H1 (cell line): ENCODE results near the gene ATP1A3. TPM values are rescaled to one million over a fixed set of nuclear protein-coding genes. Genes with fewer than 3 reads are reported as not detected.

Experiments used
- CTCF ChIA-PET: fragments of 300-600 bp; sonication (Branson Sonifier 250); formaldehyde crosslinking; loops from one replicate; lab custom pipeline; 2021; ENCODE audit not compliant: partially characterized antibody; lab: Charles Lee
- POLR2A ChIA-PET: fragments of 300-600 bp; sonication (Branson Sonifier 250); formaldehyde crosslinking; loops from one replicate; lab custom pipeline; 2021; ENCODE audit warnings: inconsistent platforms; ENCODE audit not compliant: partially characterized antibody; lab: Charles Lee
- DNase-seq, 2 experiments: peaks; one replicate each; pipeline versions ENCODE4 v3.0.0 to v3.0.0-alpha.2; 2010 to 2022; ENCODE audit warnings: low spot score in 2 of 2, low read depth in 1 of 2, mixed read lengths in 1 of 2
- FAIRE-seq: peaks from 2 replicates; lab custom pipeline; 2011; peaks lifted over from hg19 to GRCh38; lab: Jason Lieb, UNC
- H2AFZ ChIP-seq: 2 replicates; pipeline ENCODE4 v1.8.1; 2012; ENCODE audit warnings: low read length, inconsistent platforms
- H2AK5ac ChIP-seq: 2 replicates; pipeline ENCODE4 v1.6.1; 2013; ENCODE audit warnings: low read depth, low read length
- H2BK120ac ChIP-seq: replicated peaks from 2 replicates; pipeline ENCODE3; 2013; ENCODE audit warnings: low read depth, low read length, inconsistent platforms
- H2BK12ac ChIP-seq: 2 replicates; pipeline ENCODE4 v1.6.1; 2013; ENCODE audit warnings: low read depth, low read length
- H2BK15ac ChIP-seq: 2 replicates; pipeline ENCODE4 v1.6.1; 2013; ENCODE audit warnings: low read length
- H2BK20ac ChIP-seq: 2 replicates; pipeline ENCODE4 v1.6.1; 2013; ENCODE audit warnings: low read length
- H2BK5ac ChIP-seq: 2 replicates; pipeline ENCODE4 v1.6.1; 2013; ENCODE audit warnings: low read depth, low read length
- H3K14ac ChIP-seq: 2 replicates; pipeline ENCODE4 v1.6.1; 2013; ENCODE audit warnings: inconsistent platforms; ENCODE audit not compliant: insufficient read length
- H3K18ac ChIP-seq: 2 replicates; pipeline ENCODE4 v1.6.1; 2013; ENCODE audit warnings: low read length; ENCODE audit errors: extremely low read depth
- H3K23ac ChIP-seq: 2 replicates; pipeline ENCODE4 v1.6.1; 2013; ENCODE audit warnings: inconsistent platforms; ENCODE audit not compliant: insufficient read length
- H3K23me2 ChIP-seq: 2 replicates; pipeline ENCODE4 v1.6.1; 2013; ENCODE audit warnings: low read depth, low read length
- H3K27ac ChIP-seq: 2 replicates; pipeline ENCODE4 v1.6.1; 2011; ENCODE audit warnings: low read depth, low read length, inconsistent platforms
- H3K27me3 ChIP-seq, 4 experiments: replicated peaks in 1 of 4; 1 replicate in 1 of 4; 2 replicates in 3 of 4; pipeline versions ENCODE4 v1.6.1 to v1.8.1; 2011 to 2013; ENCODE audit warnings: low read length in 3 of 4, mild to moderate bottlenecking in 3 of 4, inconsistent platforms in 2 of 4, mixed read lengths in 2 of 4, moderate library complexity in 1 of 4; ENCODE audit not compliant: control insufficient read depth in 3 of 4, insufficient read depth in 3 of 4; ENCODE audit errors: extremely low read depth in 1 of 4
- H3K36me3 ChIP-seq, 4 experiments: 2 replicates each; pipeline versions ENCODE4 v1.6.1 to v1.8.1; 2011 to 2013; ENCODE audit warnings: mild to moderate bottlenecking in 4 of 4, low read length in 3 of 4, moderate library complexity in 2 of 4, control low read depth in 1 of 4, inconsistent platforms in 1 of 4; ENCODE audit not compliant: insufficient read depth in 4 of 4, control insufficient read depth in 2 of 4
- H3K4ac ChIP-seq: replicated peaks from 2 replicates; pipeline ENCODE3; 2013; ENCODE audit warnings: low read length, low read depth, mixed read lengths, inconsistent platforms; ENCODE audit not compliant: insufficient read length
- H3K4me1 ChIP-seq, 4 experiments: replicated peaks in 1 of 4; 1 replicate in 1 of 4; 2 replicates in 3 of 4; pipeline versions ENCODE4 v1.6.1 to v1.8.1; 2011 to 2013; ENCODE audit warnings: low read length in 3 of 4, inconsistent platforms in 2 of 4, mixed read lengths in 1 of 4; ENCODE audit not compliant: insufficient read depth in 4 of 4, control insufficient read depth in 3 of 4
- H3K4me2 ChIP-seq, 2 experiments: 2 replicates each; pipeline versions ENCODE4 v1.6.1 to v1.8.1; 2011 to 2013; ENCODE audit warnings: low read depth in 2 of 2, low read length in 2 of 2, control low read depth in 1 of 2, inconsistent platforms in 1 of 2, mild to moderate bottlenecking in 1 of 2; ENCODE audit not compliant: insufficient read depth in 1 of 2
- H3K4me3 ChIP-seq, 4 experiments: fragments of 200-600, 300-600 bp in 1 of 4; sonication (generic), shearing (Covaris generic), sonication (Bioruptor Twin) in 1 of 4; 2 replicates each; pipeline versions ENCODE4 v1.5.1 to v1.8.1; 2011 to 2016; ENCODE audit warnings: low read length in 4 of 4, low read depth in 3 of 4, control low read depth in 2 of 4, inconsistent platforms in 2 of 4, mild to moderate bottlenecking in 2 of 4, mixed read lengths in 1 of 4, moderate library complexity in 1 of 4; ENCODE audit not compliant: insufficient read depth in 2 of 4; ENCODE audit errors: extremely low read depth in 1 of 4
- H3K56ac ChIP-seq: replicated peaks from 2 replicates; pipeline ENCODE3; 2013; ENCODE audit warnings: low read depth, mild to moderate bottlenecking, mixed read lengths, low read length, inconsistent platforms; ENCODE audit not compliant: insufficient read length
- H3K79me1 ChIP-seq: 2 replicates; pipeline ENCODE4 v1.6.1; 2013; ENCODE audit warnings: low read depth, low read length, control low read depth
- H3K79me2 ChIP-seq, 2 experiments: 2 replicates each; pipeline versions ENCODE4 v1.6.1 to v1.8.1; 2012 to 2013; ENCODE audit warnings: low read length in 2 of 2, mild to moderate bottlenecking in 2 of 2, inconsistent platforms in 1 of 2; ENCODE audit not compliant: insufficient read depth in 2 of 2, control insufficient read depth in 1 of 2
- H3K9ac ChIP-seq, 4 experiments: replicated peaks in 1 of 4; 1 replicate in 1 of 4; 2 replicates in 3 of 4; pipeline versions ENCODE4 v1.6.1 to v1.8.1; 2011 to 2013; ENCODE audit warnings: low read depth in 3 of 4, low read length in 3 of 4, control low read depth in 2 of 4, mild to moderate bottlenecking in 2 of 4, moderate library complexity in 2 of 4, inconsistent platforms in 1 of 4; ENCODE audit errors: extremely low read depth in 1 of 4
- H3K9me3 ChIP-seq, 2 experiments: 2 replicates each; pipeline versions ENCODE4 v1.6.1 to v1.8.1; 2012 to 2013; ENCODE audit warnings: mild to moderate bottlenecking in 2 of 2, moderate library complexity in 2 of 2, control low read depth in 1 of 2, inconsistent platforms in 1 of 2, low read depth in 1 of 2, low read length in 1 of 2, mixed read lengths in 1 of 2; ENCODE audit not compliant: insufficient read depth in 2 of 2
- H4K20me1 ChIP-seq, 2 experiments: replicated peaks in 1 of 2; 2 replicates each; pipeline versions ENCODE3 to v1.8.1; 2011 to 2013; ENCODE audit warnings: inconsistent platforms in 2 of 2, low read length in 2 of 2, mild to moderate bottlenecking in 1 of 2; ENCODE audit not compliant: insufficient read depth in 2 of 2, control insufficient read depth in 1 of 2
- H4K5ac ChIP-seq: 2 replicates; pipeline ENCODE4 v1.6.1; 2013; ENCODE audit warnings: low read length, low read depth, mixed read lengths, inconsistent platforms; ENCODE audit not compliant: insufficient read length
- H4K8ac ChIP-seq: 2 replicates; pipeline ENCODE4 v1.8.0; 2013; ENCODE audit warnings: mild to moderate bottlenecking, moderate library complexity, low read length, inconsistent platforms; ENCODE audit not compliant: insufficient read depth; ENCODE audit errors: extremely low read depth
- H4K91ac ChIP-seq: replicated peaks from 2 replicates; pipeline ENCODE3; 2013; ENCODE audit warnings: low read length, mixed read lengths, inconsistent platforms; ENCODE audit not compliant: insufficient read length
- BCL11A ChIP-seq, 2 experiments: IDR thresholded peaks; one replicate each; pipeline ENCODE4 v1.6.1; 2011; ENCODE audit warnings: low read depth in 2 of 2, low read length in 2 of 2, mild to moderate bottlenecking in 2 of 2
- FOSL1 ChIP-seq: IDR thresholded peaks from 2 replicates; pipeline ENCODE4 v1.6.1; 2011; ENCODE audit warnings: mild to moderate bottlenecking, low read depth, low read length, moderate library complexity; ENCODE audit not compliant: insufficient read depth
- GABPA ChIP-seq: IDR thresholded peaks from 2 replicates; pipeline ENCODE4 v1.6.1; 2011; ENCODE audit warnings: mild to moderate bottlenecking, low read length, moderate library complexity, borderline replicate concordance; ENCODE audit not compliant: insufficient read depth
- MAX ChIP-seq: IDR thresholded peaks from 2 replicates; pipeline ENCODE4 v1.6.1; 2012; ENCODE audit warnings: inconsistent platforms
- PHF8 ChIP-seq: fragments of 200-600 bp; sonication (generic); conservative IDR thresholded peaks from 2 replicates; pipeline ENCODE4 v1.7.1; 2012; ENCODE audit warnings: low read depth, mild to moderate bottlenecking, inconsistent platforms, low read length, moderate library complexity
- POLR2AphosphoS5 ChIP-seq: IDR thresholded peaks from 2 replicates; pipeline ENCODE4 v1.6.1; 2011; ENCODE audit warnings: low read depth, low read length
- SIN3A ChIP-seq, 2 experiments: IDR thresholded peaks in 1 of 2; conservative IDR thresholded peaks in 1 of 2; 2 replicates each; pipeline ENCODE4 v1.6.1; 2011 to 2012; ENCODE audit warnings: low read length in 2 of 2, improper control_type of control experiment in 1 of 2, low read depth in 1 of 2, mild to moderate bottlenecking in 1 of 2
- SP2 ChIP-seq: IDR thresholded peaks from 2 replicates; pipeline ENCODE4 v1.6.1; 2012; ENCODE audit warnings: mild to moderate bottlenecking, low read length, inconsistent platforms
- TAF7 ChIP-seq: optimal IDR thresholded peaks from 2 replicates; pipeline ENCODE3; 2011; ENCODE audit warnings: low read depth, mild to moderate bottlenecking, inconsistent platforms, low read length, moderate library complexity, borderline replicate concordance
- ZNF274 ChIP-seq: IDR thresholded peaks from 2 replicates; pipeline ENCODE4 v1.7.0; 2012; ENCODE audit warnings: low read length, borderline replicate concordance; ENCODE audit errors: extremely low read depth
- WGBS, 2 experiments: shearing (Covaris generic) in 1 of 2; methylation state at CpG; one replicate each; pipeline versions ENCODE4 v1.1.6 to v1.1.7; 2013 to 2015; ENCODE audit warnings: low lambda C conversion rate in 2 of 2, mixed read lengths in 2 of 2, inconsistent platforms in 1 of 2, low coverage in 1 of 2, missing lambda C conversion rate in 1 of 2; ENCODE audit not compliant: insufficient replicate concordance in 2 of 2, insufficient coverage in 1 of 2, insufficient read length in 1 of 2; ENCODE audit errors: extremely low coverage in 1 of 2, missing lambda C conversion rate in 1 of 2; 5-methylcytosine and 5-hydroxymethylcytosine counted together
- polyA plus RNA-seq, 7 experiments: library from polyadenylated mRNA; depleted of rRNA in 3 of 7; stranded (reverse) in 5 of 7; unstranded in 2 of 7; fragments of >200 nt in 5 of 7; fragments of 200-250 nt in 2 of 7; gene quantifications; 1 replicate in 5 of 7; 2 replicates in 1 of 7; 4 replicates in 1 of 7; pipeline versions ENCODE4 v1.2.1 to v1.2.3, GENCODE V29; 2011 to 2013; ENCODE audit warnings: missing spikeins in 2 of 7, mixed read lengths in 2 of 7
- total RNA-seq: library from RNA; stranded (reverse); fragmentation: NEBNext Ultra II Directional; extraction: Animal tissue kit (Norgen Biotek cat#: 25700); gene quantifications from 2 replicates; pipeline ENCODE4 v1.2.1, GENCODE V29; 2021
- TF ChIP-seq, protein P1 (sequence below): IDR thresholded peaks from 2 replicates; pipeline ENCODE4 v1.6.1; 2011; ENCODE audit warnings: low read length, improper control_type of control experiment

Gene ATP1A3
- total and polyA plus RNA-seq, 2 of the 8 experiments (the other 6 are each of a cell fraction or from before 2014, with no cell fraction given), result 11.1 to 41.2 TPM

GRCh38 chr19:41965106-41965505 is 28.9 kb downstream of the ATP1A3 start:
- no peaks in the 10 kb centered on the region for H3K79me1 ChIP-seq
- no peak overlapping the region for H2BK12ac ChIP-seq
- H4K91ac ChIP-seq, result no peak overlapping the region
- no peak overlapping the region for H3K14ac ChIP-seq
- no peaks in the 10 kb centered on the region for H4K20me1 ChIP-seq
- no peak overlapping the region for H3K27ac ChIP-seq
- no peak overlapping the region for H2BK20ac ChIP-seq
- no peaks in the 10 kb centered on the region for H3K79me2 ChIP-seq
- POLR2A ChIA-PET, result interaction anchor here (1.0 to 2.4 kb wide), 3 partner anchors 46 to 102 kb away, joined by 3 to 6 read pairs (median 3); no protein-coding TSS in a partner anchor
- no peak overlapping the region for H2BK15ac ChIP-seq
- no peak overlapping the region for H3K18ac ChIP-seq
- FAIRE-seq (no peak), DNase-seq (no peak)
- H3K23ac ChIP-seq, result no peak overlapping the region
- H3K4me1 ChIP-seq, result no peaks in the 10 kb centered on the region
- H2BK5ac ChIP-seq, result no peak overlapping the region
- H4K8ac ChIP-seq, result no peak overlapping the region
- no peaks in the 10 kb centered on the region for H3K23me2 ChIP-seq
- WGBS, 2 experiments, result 91% methylated on average over 5 of the region's 5 CpGs; no CpG with 5 or more reads in 1 of the 2 experiments
- no peak overlapping the region for H4K5ac ChIP-seq
- no peak overlapping the region for H2AK5ac ChIP-seq
- H3K9me3 ChIP-seq, result no peaks in the 10 kb centered on the region
- H3K4ac ChIP-seq, result no peak overlapping the region
- peaks cover 0 to 4% (median 0%) of the 10 kb centered on the region in 4 experiments; a peak in 2 of 8 replicates for H3K36me3 ChIP-seq
- H2BK120ac ChIP-seq, result no peak overlapping the region
- H2AFZ ChIP-seq, result no peak overlapping the region
- TF ChIP-seq SP2 (no peak), TAF7 (no peak), POLR2AphosphoS5 (no peak), SIN3A (conservative IDR thresholded peaks at IDR 0.05 in 1 of 2, IDR thresholded peaks at IDR 0.05 in 1 of 2; ENCODE audit: low read depth in 1 of 2, low read length in 2 of 2) (no peak), ZNF274 (no peak), GABPA (no peak), PHF8 (no peak), FOSL1 (no peak), BCL11A (IDR thresholded peaks at IDR 0.05; ENCODE audit: low read depth in 2 of 2, low read length in 2 of 2) (no peak), MAX (no peak)
- TF ChIP-seq, protein P1, sequence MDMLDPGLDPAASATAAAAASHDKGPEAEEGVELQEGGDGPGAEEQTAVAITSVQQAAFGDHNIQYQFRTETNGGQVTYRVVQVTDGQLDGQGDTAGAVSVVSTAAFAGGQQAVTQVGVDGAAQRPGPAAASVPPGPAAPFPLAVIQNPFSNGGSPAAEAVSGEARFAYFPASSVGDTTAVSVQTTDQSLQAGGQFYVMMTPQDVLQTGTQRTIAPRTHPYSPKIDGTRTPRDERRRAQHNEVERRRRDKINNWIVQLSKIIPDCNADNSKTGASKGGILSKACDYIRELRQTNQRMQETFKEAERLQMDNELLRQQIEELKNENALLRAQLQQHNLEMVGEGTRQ, result no peak
- CTCF ChIA-PET, result interaction anchor here (0.6 to 1.6 kb wide), 6 partner anchors 40 to 1432 kb away, joined by 3 to 5 read pairs (median 3); no protein-coding TSS in a partner anchor
- no peak overlapping the region for H3K9ac ChIP-seq
- H3K4me2 ChIP-seq, result no peak overlapping the region
- no peak overlapping the region for H3K4me3 ChIP-seq
- H3K56ac ChIP-seq, result no peak overlapping the region
- H3K27me3 ChIP-seq, result no peaks in the 10 kb centered on the region
